GM19397 (cell line): Measurements from ENCODE around the gene MYL2.

ENCODE experiments used
- ATAC-seq: cut with Tn5 transposase; IDR thresholded peaks from one replicate; pipeline ENCODE4 v1.9.1; 2021; ENCODE audit warnings: mild to moderate bottlenecking, moderate library complexity; ENCODE audit not compliant: unreplicated experiment

Gene MYL2

DNA sequence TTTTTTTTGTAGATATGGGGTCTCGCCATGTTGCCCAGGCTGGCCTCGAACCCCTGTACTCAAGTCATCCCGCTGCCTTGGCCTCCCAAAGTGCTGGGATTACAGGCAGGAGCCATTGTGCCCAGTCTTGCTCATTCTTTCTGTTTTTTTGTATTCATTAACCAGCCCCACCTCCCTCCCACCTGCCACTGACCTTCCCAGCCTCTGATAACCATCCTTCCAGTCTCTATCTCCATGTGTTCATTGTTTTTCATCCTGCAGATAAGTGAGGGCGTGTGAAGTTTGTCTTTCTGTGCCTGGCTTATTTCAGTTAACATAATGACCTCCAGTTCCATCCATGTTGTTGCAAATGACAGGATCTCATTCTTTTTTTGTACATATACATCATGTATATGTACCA, 19.0 kb downstream of the MYL2 start:
- ATAC-seq, result no peak

DNA sequence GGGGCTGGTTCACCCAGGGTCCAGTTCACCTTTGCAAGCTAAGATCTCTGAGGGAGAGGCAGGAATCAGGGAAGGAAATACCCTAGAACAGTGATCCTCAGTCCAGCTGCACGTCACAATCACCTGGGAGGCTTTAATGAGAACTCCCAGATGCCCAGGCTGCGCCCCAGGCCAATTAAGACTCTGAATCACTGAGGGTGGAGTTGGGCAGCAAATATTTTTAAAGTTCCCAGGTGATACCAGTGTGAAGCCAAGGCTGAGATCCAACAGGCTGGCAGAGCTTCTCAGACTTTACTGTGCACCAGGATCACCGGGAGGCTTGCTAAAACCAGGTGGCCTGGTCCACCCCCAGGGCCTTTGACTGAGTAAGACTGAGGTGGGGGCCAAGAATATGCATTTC, 23.8 kb downstream of the MYL2 start:
- no peak for ATAC-seq

DNA sequence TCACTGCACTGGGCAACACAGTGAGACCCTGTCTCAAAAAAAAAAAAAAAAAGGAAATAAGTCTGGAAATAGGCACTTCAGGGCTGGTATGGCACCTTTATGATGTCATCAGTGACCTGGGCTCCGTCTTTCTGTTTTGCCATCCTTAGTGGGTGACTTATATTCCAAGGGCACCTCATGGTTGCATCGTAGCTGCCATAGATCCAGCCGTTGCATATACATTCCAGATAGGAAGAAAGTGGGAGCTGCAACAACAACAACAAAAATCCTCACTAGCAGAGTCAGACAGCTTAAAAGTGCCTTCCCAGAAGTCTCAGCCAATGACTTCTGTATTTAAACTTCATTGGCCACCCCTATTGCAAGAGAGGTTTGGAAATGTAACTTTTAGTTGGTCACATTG, 26.4 kb downstream of the MYL2 start:
- no peak for ATAC-seq

DNA sequence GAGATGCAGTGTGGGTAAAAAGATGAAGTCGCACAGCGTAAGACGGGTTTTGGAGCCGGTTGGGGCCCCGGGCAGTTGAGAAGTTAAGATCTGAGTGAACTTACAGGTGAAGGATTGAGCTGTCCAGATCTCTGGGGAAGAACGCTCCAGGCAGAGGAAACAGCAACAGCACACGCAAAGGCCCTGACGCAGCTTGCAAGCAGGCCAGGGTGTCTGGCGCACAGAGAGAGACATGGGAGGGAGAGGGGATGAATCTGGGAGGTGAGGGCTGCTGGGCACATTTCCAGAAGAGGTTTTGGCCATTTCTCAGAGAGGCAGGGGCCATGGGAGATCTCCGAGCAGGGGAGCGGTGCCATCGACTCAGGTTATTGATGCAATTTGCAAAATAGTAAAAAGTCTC, 31.0 kb downstream of the MYL2 start:
- ATAC-seq, result no peak

DNA sequence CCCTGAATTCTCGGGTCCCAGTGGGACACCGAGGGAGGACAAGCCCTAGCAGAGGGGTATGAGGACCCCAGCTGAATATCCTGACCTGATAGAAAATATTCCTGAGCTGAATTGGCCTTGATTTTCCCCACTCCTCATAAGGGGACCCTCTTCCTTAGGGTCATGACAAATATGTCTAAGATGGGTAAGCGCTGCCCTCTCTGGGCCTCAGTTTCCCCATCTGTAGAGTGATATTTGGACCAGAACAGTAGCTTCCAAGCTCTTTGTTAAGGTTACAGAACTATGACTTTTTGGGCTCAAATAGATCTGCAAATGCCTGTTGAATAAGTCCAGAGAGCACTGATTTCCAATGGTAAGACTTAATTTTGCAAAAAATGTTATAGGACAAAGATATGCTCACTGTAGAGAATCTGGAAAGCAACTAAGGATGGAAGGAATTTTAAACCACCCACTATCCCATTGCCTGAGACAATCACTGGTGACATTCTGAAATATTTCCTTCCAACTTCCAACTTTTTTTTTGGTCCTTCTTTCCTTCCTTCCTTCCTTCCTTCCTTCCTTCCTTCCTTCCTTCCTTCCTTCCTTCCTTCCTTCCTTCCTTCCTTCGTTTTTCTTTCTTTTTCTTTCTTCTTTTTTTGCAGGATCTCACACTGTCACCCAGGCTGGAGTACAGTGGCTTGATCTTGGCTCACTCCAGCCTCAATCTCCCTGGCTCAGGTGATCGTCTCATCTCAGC, 32.0 kb downstream of the MYL2 start:
- ATAC-seq, result no peak

DNA sequence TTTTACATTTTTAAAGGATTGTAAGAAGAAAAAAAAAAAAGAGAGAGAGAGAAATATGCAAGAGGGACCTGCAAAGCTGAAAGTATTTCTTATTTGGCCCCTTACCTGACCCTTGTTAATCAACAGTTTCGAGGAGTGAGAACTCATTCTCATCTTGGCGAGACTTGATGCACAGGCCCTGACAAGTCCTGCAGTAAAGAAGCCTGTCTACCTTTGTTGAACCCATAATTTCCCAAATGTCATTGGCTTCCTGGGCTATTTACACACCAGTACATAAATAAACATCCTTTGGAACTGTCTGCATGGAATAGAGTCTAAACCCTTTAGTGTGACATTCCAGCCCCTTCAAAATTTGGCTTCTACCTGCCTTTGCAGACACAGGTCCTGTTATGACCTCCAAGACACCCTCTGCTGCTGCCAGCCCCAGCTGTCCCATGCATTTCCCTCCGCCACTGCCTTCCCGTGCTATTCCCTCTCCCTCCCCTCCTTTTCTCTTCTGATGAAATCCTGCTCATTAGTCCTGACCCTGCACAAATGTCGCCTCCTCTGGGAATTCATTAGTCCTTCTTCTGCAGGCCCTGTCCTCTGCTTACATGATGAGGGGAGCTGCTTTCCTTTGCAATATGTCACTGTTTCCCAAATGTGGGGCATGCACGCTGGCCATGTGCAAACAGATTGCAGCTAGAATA, 35.1 kb downstream of the MYL2 start:
- ATAC-seq, result no peak

DNA sequence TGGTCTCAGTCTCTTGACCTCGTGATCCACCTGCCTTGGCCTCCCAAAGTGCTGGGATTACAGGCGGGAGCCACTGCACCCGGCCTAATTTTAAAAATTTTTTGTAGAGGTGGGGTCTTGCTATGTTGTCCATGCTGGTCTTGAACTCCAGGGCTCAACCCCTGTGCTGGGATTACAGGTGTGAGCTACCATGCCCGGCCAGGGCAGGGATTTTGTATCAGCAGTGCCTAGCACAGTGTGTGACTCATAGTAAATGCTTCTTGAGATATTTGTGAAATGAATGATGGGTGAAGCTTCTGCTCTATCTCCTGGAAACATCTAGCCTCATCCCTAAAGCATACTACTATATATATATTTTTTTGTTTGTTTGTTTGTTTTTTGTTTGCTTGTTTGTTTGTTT, 37.1 kb downstream of the MYL2 start:
- ATAC-seq, result no peak

DNA sequence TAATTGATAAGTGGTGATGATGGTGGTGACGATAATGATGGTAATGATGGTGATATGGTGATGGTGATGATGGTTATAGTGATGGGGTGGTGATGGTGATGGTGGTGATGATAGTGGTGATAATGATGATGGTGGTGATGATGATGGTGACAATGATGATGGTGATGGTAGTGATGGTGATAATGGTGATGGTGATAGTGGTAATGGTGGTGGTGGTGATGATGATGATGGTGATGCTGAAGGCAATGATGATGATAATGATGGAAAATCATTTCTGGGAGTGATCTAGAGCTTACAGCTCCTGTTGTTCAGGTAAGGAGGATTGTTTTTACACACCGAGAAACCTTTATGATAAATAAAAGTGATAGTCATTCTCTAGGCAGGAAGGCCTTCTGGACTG, 39.7 kb downstream of the MYL2 start:
- no peak for ATAC-seq

DNA sequence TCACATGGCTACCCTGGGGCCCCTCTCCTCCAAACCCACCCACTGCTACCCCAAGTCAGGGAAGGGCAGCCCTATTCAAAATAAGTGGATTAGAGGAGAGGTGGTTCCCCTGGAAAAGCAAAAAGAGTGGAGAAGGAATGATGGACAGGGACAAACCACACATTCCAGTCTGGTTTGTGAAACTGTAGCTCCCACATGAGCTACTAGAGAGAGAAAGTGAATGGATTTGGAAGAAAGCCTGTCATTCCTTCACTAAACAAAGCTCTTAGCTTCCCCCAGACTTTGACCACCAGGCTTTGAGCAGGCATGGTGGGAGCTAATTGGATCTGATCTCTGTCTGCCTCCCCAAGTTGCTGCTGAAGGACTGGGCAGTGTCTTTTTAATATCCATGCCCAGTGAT, 45.6 kb downstream of the MYL2 start:
- no peak for ATAC-seq

DNA sequence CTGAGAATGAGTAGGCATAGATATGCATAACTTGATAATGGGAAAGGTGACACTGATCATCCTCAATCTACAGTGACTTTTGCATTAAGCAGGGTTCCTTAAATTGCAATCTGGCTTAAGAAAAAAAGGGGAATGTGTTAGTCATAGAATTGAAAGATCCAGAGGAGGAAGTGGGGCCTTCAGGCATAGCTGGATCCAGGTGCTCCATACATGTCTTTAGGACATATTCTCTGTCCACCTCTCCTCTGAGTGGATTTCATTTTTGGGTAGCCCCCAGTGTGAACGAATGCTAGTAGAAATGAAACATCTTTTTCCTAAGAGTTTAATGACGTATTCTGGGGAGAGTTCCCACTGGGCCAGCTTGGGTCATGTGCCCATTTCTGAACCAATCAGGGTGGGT, 46.0 kb downstream of the MYL2 start:
- no peak for ATAC-seq

DNA sequence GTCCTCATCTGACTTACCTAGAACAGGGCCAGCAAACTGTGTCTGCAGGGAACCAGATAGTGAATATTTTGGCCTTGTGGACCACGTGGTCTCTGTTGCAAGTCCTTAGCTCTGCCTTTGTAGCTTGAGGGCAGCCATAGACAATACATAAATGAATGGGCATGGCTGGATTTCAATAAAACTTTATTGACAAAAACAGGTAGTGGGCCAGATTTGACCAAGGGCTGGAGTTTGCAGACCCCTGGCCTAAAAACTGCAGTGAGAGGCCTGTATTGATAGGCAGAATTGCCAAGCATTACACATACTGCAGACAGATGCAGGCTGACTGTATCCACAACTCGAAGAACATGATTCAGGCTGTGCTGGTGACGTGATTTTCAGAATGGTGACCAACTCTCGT, 48.3 kb downstream of the MYL2 start:
- no peak for ATAC-seq

DNA sequence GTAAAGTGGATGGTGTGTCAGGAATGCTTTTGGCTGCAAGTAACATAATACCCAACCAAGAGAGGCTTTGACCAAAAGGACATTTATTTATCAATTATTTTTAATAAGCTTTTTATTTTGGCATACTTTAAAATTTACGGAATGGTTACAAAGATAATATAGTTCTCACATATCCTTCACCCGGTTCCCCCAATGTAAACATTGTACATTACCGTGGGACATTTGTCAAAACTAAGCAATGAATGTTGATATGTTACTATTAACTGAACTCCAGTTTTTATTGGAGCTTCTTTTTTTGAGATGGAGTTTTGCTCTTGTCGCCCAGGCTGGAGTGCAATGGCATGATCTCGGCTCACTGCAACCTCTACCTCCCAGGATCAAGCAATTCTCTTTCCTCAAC, 50.6 kb downstream of the MYL2 start:
- ATAC-seq, result no peak

DNA sequence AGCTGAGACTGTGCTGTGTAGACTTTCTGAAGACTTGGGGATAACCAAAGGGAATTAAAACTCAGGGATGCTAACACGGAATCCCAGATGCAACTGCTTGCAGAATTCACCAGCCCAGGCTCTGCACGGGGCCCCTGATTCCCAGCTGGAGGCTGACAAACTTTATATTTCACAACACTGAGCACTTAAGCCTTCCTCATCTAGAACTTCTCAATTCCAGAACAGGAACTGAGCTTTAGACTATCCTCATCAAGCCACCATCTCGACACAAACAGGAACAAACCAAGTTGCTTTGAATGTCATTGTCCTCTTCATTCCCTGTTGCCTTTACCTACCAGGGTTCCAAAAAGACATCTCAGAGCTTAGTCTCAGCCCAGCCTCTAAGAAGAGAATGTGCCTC, 51.4 kb downstream of the MYL2 start:
- ATAC-seq, result no peak

DNA sequence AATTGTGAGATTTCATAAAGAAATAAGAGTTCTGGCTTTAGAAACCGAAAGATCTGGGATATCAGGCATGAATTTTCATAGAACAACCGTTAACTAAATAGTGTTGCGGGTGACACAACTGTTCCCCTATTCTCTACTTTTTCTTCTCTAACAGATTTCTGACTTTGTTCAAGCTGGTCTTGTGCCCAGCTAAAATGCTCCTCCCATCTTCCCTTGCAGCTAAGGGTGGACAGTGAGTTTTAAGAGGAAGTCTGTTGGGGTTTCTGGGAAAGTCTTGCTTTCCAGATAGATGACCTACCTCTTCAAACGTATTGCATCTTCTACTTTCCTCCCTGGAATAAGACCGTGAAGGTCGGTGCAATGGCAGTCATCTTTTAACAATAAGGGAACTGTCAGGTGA, 54.9 kb downstream of the MYL2 start:
- no peak for ATAC-seq

DNA sequence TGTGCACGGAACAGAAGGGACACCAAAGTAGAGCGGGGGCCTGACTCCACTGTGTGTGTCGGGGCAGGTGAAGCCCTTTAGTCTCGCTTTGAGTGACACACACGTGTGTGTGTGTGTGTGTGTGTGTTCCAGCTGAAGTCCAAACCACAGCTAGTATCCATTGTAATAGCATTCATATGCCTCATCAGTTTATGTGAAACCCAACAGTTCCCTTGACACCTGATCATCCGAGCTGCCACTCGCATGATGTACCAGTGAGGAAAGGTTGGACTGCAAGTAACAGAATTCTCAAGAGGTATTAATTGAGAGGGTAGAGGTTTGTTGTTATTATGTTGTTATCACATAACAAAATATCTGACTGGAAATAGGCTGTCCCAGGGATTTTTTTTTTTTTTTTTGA, 57.2 kb downstream of the MYL2 start:
- ATAC-seq, result no peak

DNA sequence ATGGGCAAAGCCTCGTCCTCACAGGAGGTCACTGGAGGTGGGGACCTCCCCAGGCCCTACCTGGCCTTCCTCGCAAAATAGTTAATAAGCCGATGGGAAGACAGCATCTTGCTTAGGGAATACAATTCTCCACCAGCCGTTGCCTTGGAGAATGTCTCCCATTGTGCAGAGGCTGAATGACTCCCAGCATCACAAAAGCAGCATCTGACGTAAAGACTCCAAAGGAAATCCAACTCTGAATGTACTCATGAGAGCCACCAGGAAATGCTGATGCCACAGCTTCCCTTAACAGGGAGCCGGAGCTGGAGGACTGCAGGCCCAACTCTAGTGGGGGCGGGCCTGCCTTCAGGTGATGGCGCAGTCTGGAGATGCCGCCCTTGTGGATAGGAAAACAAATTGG, 58.0 kb downstream of the MYL2 start:
- ATAC-seq, result no peak

DNA sequence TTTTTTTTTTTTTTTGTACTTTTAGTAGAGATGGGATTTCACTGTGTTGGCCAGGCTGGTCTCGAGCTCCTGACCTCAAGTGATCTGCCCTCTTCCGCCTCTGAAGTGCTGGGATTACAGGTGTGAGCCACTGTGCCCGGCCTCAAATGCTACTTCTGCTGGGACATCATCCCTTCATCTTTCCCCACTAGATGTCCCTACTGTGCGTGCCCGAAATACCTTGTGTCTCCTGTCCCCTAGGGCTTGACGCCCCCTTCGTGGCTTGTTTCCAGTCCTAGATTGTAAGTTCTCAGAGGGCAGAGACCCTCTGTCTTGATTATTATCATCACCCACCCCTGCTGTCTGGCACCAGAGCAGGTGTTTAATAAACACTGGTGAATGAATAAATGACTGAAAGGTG, 58.6 kb downstream of the MYL2 start:
- no peak for ATAC-seq
